ENCODE results near the gene SSTR4.

The SSTR4 gene

GRCh38 chr20:23079926-23080325 lies 44.8 kb downstream of the SSTR4 start:
- peaks cover 51% of the 10 kb centered on the region for H3K36me3 ChIP-seq
- TF ChIP-seq CTCF (IDR thresholded peaks at IDR 0.05), result no peak
- H3K4me1 ChIP-seq (ENCODE audit: control insufficient read depth in 1 of 2, insufficient read depth in 1 of 2, low read depth in 1 of 2, low read length in 1 of 2), result peaks cover 52 to 60% of the 10 kb centered on the region in 2 experiments
- no peak overlapping the region for H3K4me3 ChIP-seq (ENCODE audit: low read depth in 1 of 2, low read length in 1 of 2)
- peak overlapping the region; percentile 99 for H3K27ac ChIP-seq
- H3K27me3 ChIP-seq, result no peaks in the 10 kb centered on the region
- no peaks in the 10 kb centered on the region for H3K9me3 ChIP-seq

GRCh38 chr20:23080521-23080920 lies 45.4 kb downstream of the SSTR4 start:
- Histone ChIP-seq H3K27ac (peak overlapping the region; percentile 99), H3K36me3 (peaks cover 48% of the 10 kb centered on the region), H3K27me3 (no peaks in the 10 kb centered on the region), H3K4me3 (ENCODE audit: low read depth in 1 of 2, low read length in 1 of 2) (peak overlapping the region; percentile 85 to 90), H3K9me3 (no peaks in the 10 kb centered on the region), H3K4me1 (ENCODE audit: control insufficient read depth in 1 of 2, insufficient read depth in 1 of 2, low read depth in 1 of 2, low read length in 1 of 2) (peaks cover 57 to 65% of the 10 kb centered on the region in 2 experiments)
- peak; percentile 29 for TF ChIP-seq CTCF (IDR thresholded peaks at IDR 0.05)

- no peak for TF ChIP-seq CTCF (IDR thresholded peaks at IDR 0.05)
- Histone ChIP-seq H3K4me1 (ENCODE audit: control insufficient read depth in 1 of 2, insufficient read depth in 1 of 2, low read depth in 1 of 2, low read length in 1 of 2) (peaks cover 57 to 69% of the 10 kb centered on the region in 2 experiments), H3K9me3 (no peaks in the 10 kb centered on the region), H3K36me3 (peaks cover 48% of the 10 kb centered on the region), H3K27me3 (no peaks in the 10 kb centered on the region), H3K4me3 (ENCODE audit: low read depth in 1 of 2, low read length in 1 of 2) (peak overlapping the region; percentile 85 to 90), H3K27ac (peak overlapping the region; percentile 99)
Measured at GRCh38 chr20:23081263-23081819, 46.2 kb downstream of the SSTR4 start.

- peak overlapping the region; percentile 99 for H3K27ac ChIP-seq
- TF ChIP-seq CTCF (IDR thresholded peaks at IDR 0.05), result no peak
- H3K4me3 ChIP-seq (ENCODE audit: low read depth in 1 of 2, low read length in 1 of 2), result peak overlapping the region; percentile 85 to 90
- peaks cover 71 to 86% of the 10 kb centered on the region in 2 experiments for H3K4me1 ChIP-seq (ENCODE audit: control insufficient read depth in 1 of 2, insufficient read depth in 1 of 2, low read depth in 1 of 2, low read length in 1 of 2)
- no peaks in the 10 kb centered on the region for H3K27me3 ChIP-seq
- H3K9me3 ChIP-seq, result no peaks in the 10 kb centered on the region
- H3K36me3 ChIP-seq, result peaks cover 47% of the 10 kb centered on the region
Measured at GRCh38 chr20:23082846-23083552, 47.9 kb downstream of the SSTR4 start.

- Histone ChIP-seq H3K27me3 (no peaks in the 10 kb centered on the region), H3K36me3 (peaks cover 41% of the 10 kb centered on the region), H3K4me3 (ENCODE audit: low read depth in 1 of 2, low read length in 1 of 2) (peak overlapping the region; percentile 85 to 90)
Measured at GRCh38 chr20:23083553-23084220, 48.6 kb downstream of the SSTR4 start.

More at GRCh38 chr20:23083553-23084220, 48.6 kb downstream of the SSTR4 start:
- peak overlapping the region; percentile 99 for H3K27ac ChIP-seq
- no peaks in the 10 kb centered on the region for H3K9me3 ChIP-seq
- peaks cover 76 to 89% of the 10 kb centered on the region in 2 experiments for H3K4me1 ChIP-seq (ENCODE audit: control insufficient read depth in 1 of 2, insufficient read depth in 1 of 2, low read depth in 1 of 2, low read length in 1 of 2)
- no peak for TF ChIP-seq CTCF (IDR thresholded peaks at IDR 0.05)
